SK-N-SH (cell line): ENCODE data around the gene DUOXA2. TPM values are rescaled to one million over a fixed set of nuclear protein-coding genes. Genes with fewer than 3 reads are reported as not detected.
A peak's percentile ranks its signal among the peaks of the same experiment; 100 is the strongest.

Experiments used
- CTCF ChIA-PET: fragments of 300-600, 350-600 bp; formaldehyde crosslinking; extraction: SDS; loops from one replicate; lab custom pipeline; 2021; lab: Yijun Ruan, JAX
- POLR2A ChIA-PET: fragments of 350-600 bp; sonication (Branson Sonifier 250); formaldehyde crosslinking; extraction: SDS; loops from one replicate; lab custom pipeline; 2020; ENCODE audit warnings: antibody characterized with exemption, inconsistent platforms; lab: Yijun Ruan, JAX
- DNase-seq: peaks from one replicate; pipeline ENCODE4 v3.0.0; 2012
- H2AFZ ChIP-seq: fragments of 200-600 bp; sonication (generic); 2 replicates; pipeline ENCODE4 v1.8.1; 2016; ENCODE audit warnings: antibody characterized with exemption, mild to moderate bottlenecking, low read depth
- H3F3A ChIP-seq: fragments of 200-600 bp; sonication (generic); replicated peaks from 2 replicates; pipeline ENCODE3; 2016; ENCODE audit warnings: antibody characterized with exemption, mild to moderate bottlenecking; ENCODE audit not compliant: insufficient read depth
- H3K27ac ChIP-seq, 2 experiments: fragments of 200-500 bp in 1 of 2; fragments of 200-600 bp in 1 of 2; sonication (Bioruptor generic) in 1 of 2; sonication (generic), shearing (Covaris generic) in 1 of 2; 2 replicates each; pipeline versions ENCODE4 v1.5.1 to v1.6.1; 2014 to 2016; ENCODE audit warnings: low read depth in 2 of 2, inconsistent platforms in 1 of 2, low read length in 1 of 2, mild to moderate bottlenecking in 1 of 2, mixed read lengths in 1 of 2
- H3K27me3 ChIP-seq: fragments of 200-600 bp; sonication (generic), shearing (Covaris generic); 2 replicates; pipeline ENCODE4 v1.6.1; 2016; ENCODE audit warnings: mixed run types; ENCODE audit not compliant: insufficient read depth
- H3K36me3 ChIP-seq, 2 experiments: fragments of 200-500 bp in 1 of 2; fragments of 200-600 bp in 1 of 2; sonication (Bioruptor generic) in 1 of 2; sonication (generic) in 1 of 2; replicated peaks in 1 of 2; 2 replicates each; pipeline versions ENCODE3 to v1.5.1; 2014 to 2016; ENCODE audit warnings: low read length in 1 of 2, mild to moderate bottlenecking in 1 of 2; ENCODE audit not compliant: insufficient read depth in 2 of 2, control insufficient read depth in 1 of 2
- H3K4me1 ChIP-seq, 2 experiments: fragments of 200-500 bp in 1 of 2; fragments of 200-600 bp in 1 of 2; sonication (Bioruptor generic) in 1 of 2; sonication (generic), shearing (Covaris generic) in 1 of 2; 2 replicates each; pipeline versions ENCODE4 v1.5.1 to v1.6.1; 2014 to 2016; ENCODE audit warnings: low read depth in 1 of 2, low read length in 1 of 2, mixed run types in 1 of 2; ENCODE audit not compliant: insufficient read depth in 2 of 2, control insufficient read depth in 1 of 2
- H3K4me2 ChIP-seq: fragments of 200-600 bp; sonication (generic), shearing (Covaris generic); 2 replicates; pipeline ENCODE4 v1.6.1; 2017; ENCODE audit warnings: mixed run types
- H3K4me3 ChIP-seq, 2 experiments: fragments of 200-500 bp in 1 of 2; fragments of 200-600 bp in 1 of 2; sonication (Bioruptor generic) in 1 of 2; sonication (generic), shearing (Covaris generic) in 1 of 2; 2 replicates each; pipeline versions ENCODE4 v1.5.1 to v1.8.1; 2014 to 2016; ENCODE audit warnings: low read depth in 2 of 2, inconsistent platforms in 1 of 2, low read length in 1 of 2, mild to moderate bottlenecking in 1 of 2, mixed read lengths in 1 of 2, moderate library complexity in 1 of 2
- H3K79me2 ChIP-seq: fragments of 200-600 bp; sonication (generic); 2 replicates; pipeline ENCODE4 v1.8.1; 2017; ENCODE audit warnings: mild to moderate bottlenecking; ENCODE audit not compliant: insufficient read depth
- H3K9ac ChIP-seq: fragments of 200-600 bp; sonication (generic); 2 replicates; pipeline ENCODE4 v1.6.1; 2017; ENCODE audit warnings: mixed run types
- H3K9me2 ChIP-seq: fragments of 200-600 bp; sonication (generic); 2 replicates; pipeline ENCODE4 v1.6.1; 2017; ENCODE audit warnings: mixed run types
- H3K9me3 ChIP-seq: fragments of 200-600 bp; sonication (generic); 2 replicates; pipeline ENCODE4 v1.6.1; 2017; ENCODE audit warnings: mixed run types, mild to moderate bottlenecking, moderate library complexity
- H4K20me1 ChIP-seq: fragments of 200-600 bp; sonication (generic); 2 replicates; pipeline ENCODE4 v1.6.1; 2017; ENCODE audit warnings: mild to moderate bottlenecking, mixed run types; ENCODE audit not compliant: insufficient read depth
- CTCF ChIP-seq: fragments of 200-600 bp; sonication (generic); IDR thresholded peaks from 2 replicates; pipeline ENCODE4 v1.6.1; 2017; ENCODE audit warnings: antibody characterized with exemption, mild to moderate bottlenecking, moderate library complexity
- FOSL2 ChIP-seq: IDR thresholded peaks from 2 replicates; pipeline ENCODE4 v1.4.0; 2012; ENCODE audit warnings: low read depth, mild to moderate bottlenecking, moderate library complexity, borderline replicate concordance
- FOXM1 ChIP-seq: IDR thresholded peaks from 2 replicates; pipeline ENCODE4 v1.4.0; 2012; ENCODE audit warnings: low read depth, mild to moderate bottlenecking
- IRF3 ChIP-seq: fragments of 150-350 bp; IDR thresholded peaks from 2 replicates; pipeline ENCODE4 v1.6.1; 2016; ENCODE audit warnings: mild to moderate bottlenecking, low read depth, low read length
- PBX3 ChIP-seq: IDR thresholded peaks from 2 replicates; pipeline ENCODE4; 2012
- REST ChIP-seq: IDR thresholded peaks from 2 replicates; pipeline ENCODE4 v1.6.1; 2012; ENCODE audit warnings: mild to moderate bottlenecking, low read depth, low read length, moderate library complexity
- SIN3A ChIP-seq: IDR thresholded peaks from 2 replicates; pipeline ENCODE4 v1.6.1; 2012; ENCODE audit warnings: low read depth, mild to moderate bottlenecking, low read length, moderate library complexity, borderline replicate concordance
- TAF1 ChIP-seq: IDR thresholded peaks from 2 replicates; pipeline ENCODE4 v1.6.1; 2012; ENCODE audit warnings: low read depth, mild to moderate bottlenecking, low read length, moderate library complexity, borderline replicate concordance
- YY1 ChIP-seq: IDR thresholded peaks from 2 replicates; pipeline ENCODE4 v1.4.0; 2012; ENCODE audit warnings: low read depth, mild to moderate bottlenecking
- WGBS: methylation state at CpG from one replicate; pipeline ENCODE4 v1.1.6; 2017; ENCODE audit warnings: low lambda C conversion rate; 5-methylcytosine and 5-hydroxymethylcytosine counted together
- polyA plus RNA-seq, 3 experiments: library from polyadenylated mRNA; depleted of rRNA; stranded (reverse); fragments of >200 nt; gene quantifications; 2 replicates each; pipeline ENCODE4 v1.2.3, GENCODE V29; 2012

Gene DUOXA2
- polyA plus RNA-seq, 1 of the 3 experiments (the other 2 are of a cell fraction), result not detected

- no peaks in the 10 kb centered on the region for H3K4me1 ChIP-seq
- no peaks in the 10 kb centered on the region for H3K36me3 ChIP-seq
- no peak overlapping the region for H3K4me2 ChIP-seq
- H3F3A ChIP-seq, result no peaks in the 10 kb centered on the region
- H3K9me3 ChIP-seq, result no peaks in the 10 kb centered on the region
- WGBS, result 26% methylated on average over 3 of the region's 3 CpGs
- H4K20me1 ChIP-seq, result no peaks in the 10 kb centered on the region
- CTCF ChIA-PET, result interaction anchor here (1.2 to 8.4 kb wide), 3 partner anchors 20 to 115 kb away, joined by 3 to 46 read pairs (median 3); no protein-coding TSS in a partner anchor
- H3K79me2 ChIP-seq, result no peaks in the 10 kb centered on the region
- H3K4me3 ChIP-seq, result no peak overlapping the region
- no peak overlapping the region for H3K9ac ChIP-seq
- no peaks in the 10 kb centered on the region for H3K9me2 ChIP-seq
- H3K27ac ChIP-seq, result no peak overlapping the region
- DNase-seq, result no peak
- 0 out of 2 replicates have a peak, but pooled peaks cover 8% of the 10 kb centered on the region for H3K27me3 ChIP-seq
- POLR2A ChIA-PET, result no interaction called here
- H2AFZ ChIP-seq, result no peak overlapping the region
- TF ChIP-seq IRF3, result no peak
- no peak for TF ChIP-seq YY1
- TF ChIP-seq PBX3, result no peak
- TF ChIP-seq FOSL2, result no peak
These were observed 24.3 kb upstream of the DUOXA2 start for GRCh38 chr15:45089712-45090373.

- H3F3A ChIP-seq, result no peaks in the 10 kb centered on the region
- TF ChIP-seq TAF1 (no peak), REST (no peak), CTCF (no peak), SIN3A (no peak), YY1 (no peak), FOXM1 (no peak)
- TF ChIP-seq, all 33 proteins: peak for 0
- H4K20me1 ChIP-seq, result no peaks in the 10 kb centered on the region
- no peaks in the 10 kb centered on the region for H3K9me3 ChIP-seq
- H3K79me2 ChIP-seq, result no peaks in the 10 kb centered on the region
- no peaks in the 10 kb centered on the region for H3K4me1 ChIP-seq
- no peak overlapping the region for H3K4me3 ChIP-seq
- 0 out of 2 replicates have a peak overlapping the region, but pooled peaks have one; percentile 35 for H2AFZ ChIP-seq
- WGBS, result 30% methylated on average over 7 of the region's 7 CpGs
- DNase-seq, result no peak
- no peak overlapping the region; the same call in 1 of the 2 replicates for H3K4me2 ChIP-seq
- no peaks in the 10 kb centered on the region for H3K36me3 ChIP-seq
- H3K9ac ChIP-seq, result no peak overlapping the region
- H3K27me3 ChIP-seq, result 0 out of 2 replicates have a peak, but pooled peaks cover 8% of the 10 kb centered on the region
- ChIA-PET CTCF (interaction anchor here (0.6 kb wide), 1 partner anchor 698 kb away, joined by 3 read pairs; no protein-coding TSS in a partner anchor), POLR2A (no interaction called here)
- H3K27ac ChIP-seq, result no peak overlapping the region
- no peaks in the 10 kb centered on the region for H3K9me2 ChIP-seq
These were observed 23.0 kb upstream of the DUOXA2 start for GRCh38 chr15:45091161-45091560.
